Measurements from ENCODE around the gene SMIM30. TPM values are rescaled to one million over a fixed set of nuclear protein-coding genes. Genes with fewer than 3 reads are reported as not detected.

The SMIM30 gene
- total RNA-seq, 4 donors from 2014 or later = 12.7 to 24.3 (median 18.0) TPM

GRCh38 chr7:113085781-113086390 lies 32.5 kb downstream of the SMIM30 start:
- DNase-seq (ENCODE audit: low spot score in 2 of 2) = no peak
- Histone ChIP-seq H3K4me3 (peak overlapping the region; percentile 57), H3K4me1 (peaks cover 16% of the 10 kb centered on the region), H3K36me3 (no peaks in the 10 kb centered on the region), H3K9me3 (no peaks in the 10 kb centered on the region), H3K27ac (no peak overlapping the region), H3K27me3 (no peaks in the 10 kb centered on the region)
- 35% methylated on average over 16 of the region's 16 CpGs for WGBS
- TF ChIP-seq EP300 (IDR thresholded peaks at IDR 0.05) (no peak), CTCF (IDR thresholded peaks at IDR 0.05) (no peak), POLR2AphosphoS5 (IDR thresholded peaks at IDR 0.05) (no peak), POLR2A (IDR thresholded peaks at IDR 0.05) (no peak)

- Histone ChIP-seq H3K4me1 (peaks cover 16% of the 10 kb centered on the region), H3K27ac (no peak overlapping the region), H3K9me3 (no peaks in the 10 kb centered on the region), H3K4me3 (no peak overlapping the region), H3K36me3 (no peaks in the 10 kb centered on the region), H3K27me3 (no peaks in the 10 kb centered on the region)
- 85% methylated on average over 4 of the region's 4 CpGs for WGBS
- TF ChIP-seq POLR2A (IDR thresholded peaks at IDR 0.05) = no peak
- TF ChIP-seq CTCF (IDR thresholded peaks at IDR 0.05) = no peak
- TF ChIP-seq EP300 (IDR thresholded peaks at IDR 0.05) = no peak
- no peak for TF ChIP-seq POLR2AphosphoS5 (IDR thresholded peaks at IDR 0.05)
- DNase-seq (ENCODE audit: low spot score in 2 of 2) = no peak
Observed at GRCh38 chr7:113084496-113085172, 33.7 kb downstream of the SMIM30 start.

- Histone ChIP-seq H3K36me3 (no peaks in the 10 kb centered on the region), H3K27me3 (no peaks in the 10 kb centered on the region), H3K4me3 (no peak overlapping the region), H3K4me1 (peaks cover 16% of the 10 kb centered on the region), H3K9me3 (no peaks in the 10 kb centered on the region), H3K27ac (no peak overlapping the region)
- TF ChIP-seq POLR2AphosphoS5 (IDR thresholded peaks at IDR 0.05) = no peak
- no peak for TF ChIP-seq CTCF (IDR thresholded peaks at IDR 0.05)
- TF ChIP-seq POLR2A (IDR thresholded peaks at IDR 0.05) = no peak
- no peak for TF ChIP-seq EP300 (IDR thresholded peaks at IDR 0.05)
- 86% methylated on average over 10 of the region's 10 CpGs for WGBS
- no peak for DNase-seq (ENCODE audit: low spot score in 2 of 2)
Observed at GRCh38 chr7:113083816-113084495, 34.4 kb downstream of the SMIM30 start.

GRCh38 chr7:113083132-113083815 lies 35.1 kb downstream of the SMIM30 start:
- TF ChIP-seq POLR2A (IDR thresholded peaks at IDR 0.05) (no peak), POLR2AphosphoS5 (IDR thresholded peaks at IDR 0.05) (no peak), EP300 (IDR thresholded peaks at IDR 0.05) (no peak), CTCF (IDR thresholded peaks at IDR 0.05) (no peak)
- Histone ChIP-seq H3K36me3 (no peaks in the 10 kb centered on the region), H3K4me3 (no peak overlapping the region), H3K4me1 (peaks cover 16% of the 10 kb centered on the region), H3K27me3 (no peaks in the 10 kb centered on the region), H3K9me3 (no peaks in the 10 kb centered on the region), H3K27ac (no peak overlapping the region)
- no peak for DNase-seq (ENCODE audit: low spot score in 2 of 2)
- WGBS = 67% methylated on average over 1 of the region's 1 CpG
